Spleen (tissue), 11 donors: ENCODE measurements around the gene CKLF. TPM values are rescaled to one million over a fixed set of nuclear protein-coding genes. Genes with fewer than 3 reads are reported as not detected.

Experiments
- DNase-seq: peaks from one replicate; pipeline ENCODE4 v3.0.0-alpha.2; 2020
- H3K27ac ChIP-seq, 8 donors: fragments of 200-600 bp; sonication (generic) in 7 of 8; 1 replicate in 4 of 8; 2 replicates in 4 of 8; pipeline versions ENCODE4 v1.5.0 to v1.8.0; 2016 to 2021; ENCODE audit warnings: inconsistent platforms in 4 of 8, mild to moderate bottlenecking in 4 of 8, moderate library complexity in 1 of 8
- H3K27me3 ChIP-seq, 7 donors: fragments of 200-600 bp; sonication (generic) in 6 of 7; replicated peaks in 1 of 7; 1 replicate in 4 of 7; 2 replicates in 3 of 7; pipeline versions ENCODE4 v1.5.0 to v1.8.0; 2016 to 2021; ENCODE audit warnings: inconsistent platforms in 3 of 7, mild to moderate bottlenecking in 1 of 7
- H3K36me3 ChIP-seq, 6 donors: fragments of 200-600 bp; sonication (generic) in 5 of 6; 1 replicate in 4 of 6; 2 replicates in 2 of 6; pipeline versions ENCODE4 v1.5.0 to v1.8.0; 2016 to 2021; ENCODE audit warnings: inconsistent platforms in 2 of 6
- H3K4me1 ChIP-seq, 6 donors: fragments of 200-600 bp; sonication (generic) in 5 of 6; 1 replicate in 3 of 6; 2 replicates in 3 of 6; pipeline versions ENCODE4 v1.5.0 to v1.8.0; 2016 to 2021; ENCODE audit warnings: inconsistent platforms in 3 of 6
- H3K4me3 ChIP-seq, 8 donors: fragments of 200-600 bp; sonication (generic) in 7 of 8; 1 replicate in 4 of 8; 2 replicates in 4 of 8; pipeline versions ENCODE4 v1.5.0 to v1.8.0; 2016 to 2021; ENCODE audit warnings: inconsistent platforms in 4 of 8, mild to moderate bottlenecking in 4 of 8, moderate library complexity in 2 of 8
- H3K9me3 ChIP-seq, 8 donors: fragments of 200-600 bp; sonication (generic) in 7 of 8; 1 replicate in 4 of 8; 2 replicates in 4 of 8; pipeline versions ENCODE4 v1.5.0 to v1.8.0; 2016 to 2021; ENCODE audit warnings: inconsistent platforms in 4 of 8
- POLR2A ChIP-seq, 3 donors: fragments of 450-650 bp; IDR thresholded peaks; one replicate each; pipeline ENCODE4 v1.5.1; 2017; ENCODE audit warnings: antibody characterized with exemption in 3 of 3, mild to moderate bottlenecking in 1 of 3
- POLR2AphosphoS5 ChIP-seq, 3 donors: sonication (generic); formaldehyde crosslinking; IDR thresholded peaks; one replicate each; pipeline ENCODE4 v1.5.1; 2017; ENCODE audit warnings: antibody characterized with exemption in 3 of 3
- WGBS, 5 donors: extraction: QIAGEN DNeasy Blood & Tissue Kit in 3 of 5; methylation state at CpG; one replicate each; pipeline versions ENCODE4 v1.1.5 to v1.1.7; 2013 to 2018; 5-methylcytosine and 5-hydroxymethylcytosine counted together
- intact Hi-C: fragments of 100-400 bp; cut with DNase I; formaldehyde crosslinking; loops from one replicate; pipeline ENCODE4 v1.15.0; 2023; ENCODE audit warnings: low total_unique reads
- polyA plus RNA-seq, 3 donors: library from polyadenylated mRNA; stranded (reverse); fragments of 200-250 nt; gene quantifications; one replicate each; pipeline ENCODE4 v1.2.1, GENCODE V29; 2013
- total RNA-seq, 7 donors: library from RNA; depleted of rRNA in 3 of 7; stranded (reverse); fragments of >200 nt in 3 of 7; fragmentation: NEBNext Ultra II Directional in 4 of 7; extraction: Animal tissue kit (Norgen Biotek cat#: 25700) in 4 of 7; gene quantifications; one replicate each; pipeline versions ENCODE4 v1.1.0 to v1.2.1, GENCODE V29; 2016 to 2021
- TF ChIP-seq, protein P1 (sequence below), 11 experiments: fragments of 200-600 bp in 7 of 11; fragments of 450-650 bp in 4 of 11; sonication (generic) in 4 of 11; IDR thresholded peaks in 8 of 11; conservative IDR thresholded peaks in 3 of 11; 1 replicate in 7 of 11; 2 replicates in 4 of 11; pipeline versions ENCODE4 v1.4.0 to v1.8.0; 2016 to 2021; ENCODE audit warnings: antibody characterized with exemption in 11 of 11, inconsistent platforms in 4 of 11, mild to moderate bottlenecking in 1 of 11
- donor health status: healthy with polysubstance abuse.
- donor health status: DM: no; HTN: no; CAD: no; lungs with moderate emphysema.
- donor health status: DM: no; HTN: no; CAD: no.
- donor health status: Bipolar disorder and iron deficiency.
- donor health status: healthy.
- donor health status: DM: no; HTN: no; CAD: no.
- donor health status: DM: yes; HTN: yes; CAD: no.

The CKLF gene
- total and polyA plus RNA-seq, 10 donors: 61.9 to 132 (median 75.4) TPM

DNA sequence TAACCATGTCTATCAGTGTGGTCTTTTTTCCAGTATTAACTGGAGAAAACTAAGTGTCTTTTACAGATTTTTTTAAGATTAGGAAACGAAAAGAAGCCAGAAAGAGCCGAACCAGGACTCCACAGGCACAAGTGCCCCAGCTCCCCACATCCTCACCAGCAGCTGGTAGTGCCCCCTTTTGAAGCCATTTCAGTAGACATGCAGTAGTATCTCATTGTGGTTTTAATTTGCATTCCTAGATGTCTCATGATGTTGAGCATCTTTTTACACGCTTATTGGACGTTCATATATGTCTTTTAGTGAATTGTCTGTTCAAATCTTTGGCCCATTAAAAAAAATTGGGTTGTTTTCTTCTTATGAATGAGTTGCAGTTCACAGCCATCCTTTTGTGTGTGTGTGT lies 47.4 kb downstream of the CKLF start:
- Histone ChIP-seq H3K27ac (no peak overlapping the region), H3K4me1 (peaks cover 0 to 22% (median 17%) of the 10 kb centered on the region in 6 donors), H3K4me3 (no peak overlapping the region), H3K9me3 (peaks cover 0 to 11% (median 9%) of the 10 kb centered on the region in 8 donors), H3K27me3 (peaks cover 0 to 13% (median 0%) of the 10 kb centered on the region in 7 donors), H3K36me3 (no peaks in the 10 kb centered on the region)
- intact Hi-C loops: loop anchor here (5.0 to 10.0 kb wide), 2 partner anchors 125 to 192 kb away; no protein-coding TSS in a partner anchor
- TF ChIP-seq POLR2AphosphoS5 (IDR thresholded peaks at IDR 0.05) (no peak), POLR2A (IDR thresholded peaks at IDR 0.05) (no peak)
- TF ChIP-seq, protein P1, sequence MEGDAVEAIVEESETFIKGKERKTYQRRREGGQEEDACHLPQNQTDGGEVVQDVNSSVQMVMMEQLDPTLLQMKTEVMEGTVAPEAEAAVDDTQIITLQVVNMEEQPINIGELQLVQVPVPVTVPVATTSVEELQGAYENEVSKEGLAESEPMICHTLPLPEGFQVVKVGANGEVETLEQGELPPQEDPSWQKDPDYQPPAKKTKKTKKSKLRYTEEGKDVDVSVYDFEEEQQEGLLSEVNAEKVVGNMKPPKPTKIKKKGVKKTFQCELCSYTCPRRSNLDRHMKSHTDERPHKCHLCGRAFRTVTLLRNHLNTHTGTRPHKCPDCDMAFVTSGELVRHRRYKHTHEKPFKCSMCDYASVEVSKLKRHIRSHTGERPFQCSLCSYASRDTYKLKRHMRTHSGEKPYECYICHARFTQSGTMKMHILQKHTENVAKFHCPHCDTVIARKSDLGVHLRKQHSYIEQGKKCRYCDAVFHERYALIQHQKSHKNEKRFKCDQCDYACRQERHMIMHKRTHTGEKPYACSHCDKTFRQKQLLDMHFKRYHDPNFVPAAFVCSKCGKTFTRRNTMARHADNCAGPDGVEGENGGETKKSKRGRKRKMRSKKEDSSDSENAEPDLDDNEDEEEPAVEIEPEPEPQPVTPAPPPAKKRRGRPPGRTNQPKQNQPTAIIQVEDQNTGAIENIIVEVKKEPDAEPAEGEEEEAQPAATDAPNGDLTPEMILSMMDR (IDR thresholded peaks at IDR 0.05 in 8 of 11, conservative IDR thresholded peaks at IDR 0.05 in 3 of 11): no peak
- no peak for DNase-seq
- 79 to 87% (median 80%) methylated on average over 4 of the region's 4 CpGs for WGBS, 5 donors

DNA sequence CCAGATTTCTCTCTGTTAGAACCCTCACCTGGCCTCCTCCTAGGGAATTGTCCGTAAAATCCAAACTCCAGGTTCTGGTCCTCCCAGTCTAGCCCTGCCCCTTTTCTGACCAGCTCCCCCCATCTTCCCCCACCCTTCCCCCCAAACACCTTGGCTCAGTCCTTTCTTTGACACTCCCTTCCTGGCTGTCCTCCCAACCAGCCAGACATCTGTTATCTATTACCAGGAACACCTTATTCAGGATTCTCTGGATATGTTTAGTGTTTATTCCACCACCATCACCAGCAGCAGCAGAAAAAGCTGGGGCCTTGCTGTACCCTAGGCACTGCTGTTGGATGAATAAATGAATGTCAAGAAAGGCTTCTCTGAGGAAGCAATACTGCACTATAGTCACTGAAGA lies 48.1 kb downstream of the CKLF start:
- Histone ChIP-seq H3K4me1 (peaks cover 1 to 25% (median 20%) of the 10 kb centered on the region in 6 donors), H3K27me3 (peaks cover 0 to 20% (median 0%) of the 10 kb centered on the region in 7 donors), H3K4me3 (no peak overlapping the region), H3K27ac (no peak overlapping the region), H3K9me3 (peaks cover 0 to 11% (median 9%) of the 10 kb centered on the region in 8 donors), H3K36me3 (no peaks in the 10 kb centered on the region)
- intact Hi-C loops: loop anchor here (5.0 kb wide), 1 partner anchor 193 kb away; no protein-coding TSS in a partner anchor
- WGBS, 5 donors: 95 to 100% (median 100%) methylated on average over 1 of the region's 1 CpG
- TF ChIP-seq POLR2A (IDR thresholded peaks at IDR 0.05) (no peak), POLR2AphosphoS5 (IDR thresholded peaks at IDR 0.05) (no peak)
- TF ChIP-seq, protein P1 (IDR thresholded peaks at IDR 0.05 in 8 of 11, conservative IDR thresholded peaks at IDR 0.05 in 3 of 11): no peak
- peak; percentile 14 for DNase-seq

DNA sequence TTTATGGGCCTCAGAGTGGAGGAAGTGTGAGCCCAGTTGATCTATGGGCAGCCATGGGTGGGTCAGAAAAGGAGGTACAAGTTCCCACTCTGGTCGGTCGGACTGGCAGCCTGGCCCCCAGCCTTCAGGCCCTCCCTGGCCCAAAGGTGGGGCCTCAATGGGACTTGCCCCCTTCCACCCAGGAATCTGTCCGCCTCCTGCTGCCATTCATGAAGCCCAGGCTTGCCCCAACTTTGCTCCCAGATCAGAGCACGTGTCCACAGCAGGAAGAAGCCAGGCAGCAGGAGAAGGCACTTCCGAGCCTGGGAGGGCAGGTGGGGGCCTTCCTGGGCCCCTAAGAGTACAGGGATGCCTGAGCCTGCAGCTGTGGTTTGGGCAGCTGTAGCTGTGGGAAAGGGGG lies 49.1 kb downstream of the CKLF start:
- 75 to 100% (median 91%) methylated on average over 4 to 5 of the region's 5 CpGs for WGBS, 5 donors
- TF ChIP-seq, protein P1 (IDR thresholded peaks at IDR 0.05 in 8 of 11, conservative IDR thresholded peaks at IDR 0.05 in 3 of 11): no peak
- TF ChIP-seq POLR2AphosphoS5 (IDR thresholded peaks at IDR 0.05) (no peak), POLR2A (IDR thresholded peaks at IDR 0.05) (no peak)
- H3K9me3 ChIP-seq: peaks cover 0 to 11% (median 9%) of the 10 kb centered on the region in 8 donors
- no peaks in the 10 kb centered on the region for H3K36me3 ChIP-seq
- H3K27me3 ChIP-seq: peaks cover 0 to 25% (median 0%) of the 10 kb centered on the region in 7 donors
- DNase-seq: peak; percentile 54
- no peak overlapping the region for H3K4me3 ChIP-seq
- H3K4me1 ChIP-seq: peaks cover 11 to 35% (median 30%) of the 10 kb centered on the region in 6 donors
- H3K27ac ChIP-seq: no peak overlapping the region
- intact Hi-C loops: loop anchor here (5.0 kb wide), 1 partner anchor 194 kb away; no protein-coding TSS in a partner anchor

DNA sequence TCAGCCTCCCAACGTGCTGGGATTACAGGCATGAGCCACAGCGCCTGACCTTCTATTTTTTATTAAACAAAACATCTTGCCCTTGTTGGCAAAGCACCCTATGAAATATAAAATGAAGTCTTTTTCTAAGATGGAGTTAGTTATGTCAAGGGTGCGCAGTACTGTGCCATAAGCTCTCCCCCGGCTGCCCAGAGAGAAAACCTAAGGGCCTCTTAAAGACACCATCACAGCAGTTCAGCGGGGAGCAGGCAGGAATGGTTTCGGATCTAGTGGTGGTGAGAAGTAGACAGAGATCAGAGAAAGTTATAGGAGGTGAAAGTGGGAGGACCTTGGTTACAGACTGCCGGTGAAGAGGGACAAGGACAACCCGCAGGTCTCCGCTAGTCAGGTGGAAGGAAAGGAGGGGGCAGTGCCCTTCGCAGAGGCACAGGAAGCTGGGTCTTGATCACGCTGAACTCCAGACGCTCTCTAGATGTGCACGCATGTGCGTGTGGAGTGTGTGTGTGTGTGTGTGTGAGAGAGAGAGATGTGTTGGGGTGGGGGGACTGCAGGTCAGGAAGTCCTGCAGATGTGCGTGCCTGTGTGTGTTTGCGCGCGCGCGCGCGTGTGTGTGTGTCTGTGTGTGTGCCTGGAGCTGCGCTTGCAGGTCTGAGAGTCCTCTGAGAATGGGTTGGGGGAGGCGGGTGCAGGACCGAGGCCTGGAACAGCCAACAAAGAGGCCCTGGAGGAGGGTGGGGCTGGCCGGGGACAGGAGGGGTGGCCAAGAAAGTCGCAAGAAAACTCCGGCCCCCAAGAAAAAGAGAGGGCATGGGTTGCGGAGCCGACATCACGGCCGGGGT lies 51.4 kb downstream of the CKLF start:
- 9 to 11% (median 10%) methylated on average over 32 of the region's 32 CpGs for WGBS, 5 donors
- intact Hi-C loops: loop anchor here (5.0 kb wide), 1 partner anchor 196 kb away; no protein-coding TSS in a partner anchor
- Histone ChIP-seq H3K27ac (peak overlapping the region; percentile 78 to 94 (median 88)), H3K4me3 (peak overlapping the region; percentile 68 to 94 (median 78)), H3K36me3 (peaks cover 0 to 1% (median 0%) of the 10 kb centered on the region in 6 donors), H3K9me3 (peaks cover 0 to 11% (median 9%) of the 10 kb centered on the region in 8 donors), H3K4me1 (peaks cover 30 to 58% (median 53%) of the 10 kb centered on the region in 6 donors), H3K27me3 (peaks cover 0 to 25% (median 0%) of the 10 kb centered on the region in 7 donors)
- TF ChIP-seq, protein P1 (IDR thresholded peaks at IDR 0.05 in 8 of 11, conservative IDR thresholded peaks at IDR 0.05 in 3 of 11): no peak
- TF ChIP-seq POLR2AphosphoS5 (IDR thresholded peaks at IDR 0.05): peak; percentile 61 to 71 (median 64)
- TF ChIP-seq POLR2A (IDR thresholded peaks at IDR 0.05): no peak
- DNase-seq: peak; percentile 92
